Heart left ventricle (tissue), 16 donors: ENCODE data around the gene FCRL1. TPM values are rescaled to one million over a fixed set of nuclear protein-coding genes. Genes with fewer than 3 reads are reported as not detected.

Source experiments
- ATAC-seq, 4 donors: fragments of 200-7000 bp; cut with Tn5 transposase; one replicate each; pipeline ENCODE4 v1.9.1; 2020 to 2022; ENCODE audit warnings: moderate library complexity in 4 of 4, mild to moderate bottlenecking in 3 of 4, moderate number of reproducible peaks in 1 of 4
- DNase-seq, 5 donors: peaks; one replicate each; pipeline ENCODE4 v3.0.0-alpha.2; 2020
- H3K27ac ChIP-seq, 12 donors: fragments of 200-600 bp; sonication (generic) in 4 of 12; one replicate each; pipeline versions ENCODE4 v1.5.0 to v1.8.0; 2016 to 2022; ENCODE audit warnings: mild to moderate bottlenecking in 2 of 12
- H3K27me3 ChIP-seq, 9 donors: fragments of 200-600 bp; sonication (generic) in 2 of 9; one replicate each; pipeline versions ENCODE4 v1.5.1 to v1.8.0; 2016 to 2022; ENCODE audit warnings: mild to moderate bottlenecking in 3 of 9
- H3K36me3 ChIP-seq, 9 donors: fragments of 200-600 bp; sonication (generic) in 2 of 9; one replicate each; pipeline versions ENCODE4 v1.5.0 to v1.8.0; 2018 to 2022; ENCODE audit warnings: mild to moderate bottlenecking in 2 of 9
- H3K4me1 ChIP-seq, 12 donors: fragments of 200-600 bp; sonication (generic) in 4 of 12; one replicate each; pipeline versions ENCODE4 v1.5.0 to v1.8.0; 2016 to 2022; ENCODE audit warnings: mild to moderate bottlenecking in 3 of 12
- H3K4me3 ChIP-seq, 12 donors: fragments of 200-600 bp; sonication (generic) in 4 of 12; one replicate each; pipeline versions ENCODE4 v1.5.0 to v1.8.0; 2017 to 2022; ENCODE audit warnings: mild to moderate bottlenecking in 9 of 12, moderate library complexity in 4 of 12
- H3K9me3 ChIP-seq, 12 donors: fragments of 200-600 bp; sonication (generic) in 4 of 12; one replicate each; pipeline versions ENCODE4 v1.5.0 to v1.8.0; 2016 to 2022; ENCODE audit warnings: mild to moderate bottlenecking in 1 of 12
- CTCF ChIP-seq, 12 donors: fragments of 200-600 bp; sonication (generic) in 4 of 12; IDR thresholded peaks; one replicate each; pipeline versions ENCODE4 v1.5.0 to v1.8.0; 2018 to 2022; ENCODE audit warnings: antibody characterized with exemption in 12 of 12, mild to moderate bottlenecking in 5 of 12
- POLR2A ChIP-seq, 2 donors: fragments of 450-650 bp; IDR thresholded peaks; one replicate each; pipeline ENCODE4 v1.6.1; 2017; ENCODE audit warnings: antibody characterized with exemption in 2 of 2, mild to moderate bottlenecking in 2 of 2, moderate library complexity in 2 of 2
- WGBS, 4 donors: extraction: QIAGEN DNeasy Blood & Tissue Kit in 2 of 4; methylation state at CpG; one replicate each; pipeline versions ENCODE4 v1.1.5 to v1.1.7; 2013 to 2018; 5-methylcytosine and 5-hydroxymethylcytosine counted together
- intact Hi-C, 10 donors: fragments of 100-400 bp; cut with DNase I; formaldehyde crosslinking; loops; one replicate each; pipeline versions ENCODE4 v1.11.1 to v1.14.2; 2022
- polyA plus RNA-seq, 2 donors: library from polyadenylated mRNA; stranded (reverse); fragments of 200-250 nt; gene quantifications; one replicate each; pipeline ENCODE4 v1.2.3, GENCODE V29; 2013
- total RNA-seq, 9 donors: library from RNA; depleted of rRNA in 2 of 9; stranded (reverse); fragments of >200 nt in 2 of 9; fragmentation: NEBNext Ultra II Directional in 3 of 9; extraction: Animal tissue kit (Norgen Biotek cat#: 25700) in 3 of 9; gene quantifications; one replicate each; pipeline versions ENCODE4 v1.1.0 to v1.2.4, GENCODE V29; 2016 to 2023
- donor health status: ischemic (EF 13 %, LVEDD 7.1; RV severe dilation, severe dysfunction).
- donor health status: healthy with polysubstance abuse.
- donor health status: DM: no; HTN: yes; CAD: no.
- donor health status: DM: no; HTN: no; CAD: no.
- donor health status: ischemic (EF 25% LVEDD 6.9; RV normal size, moderate dysfunction).
- donor health status: ischemic (EF 25% LVEDD 5.7; RV mildly dilated, moderate dysfunction).
- donor health status: healthy.
- donor health status: DM: yes; HTN: yes; CAD: no.
- donor health status: ischemic (EF 35%, LVEDD 5.7; RV mildly dilated, moderate dysfunction).
- donor health status: nonischemic (EF 11% LVEDD 7.7; RV severe dilation, severe dysfunction).
- donor health status: DM: yes; HTN: yes; CAD: no.
- donor health status: PGD.
- donor health status: ischemic (EF 29% LVEDD 5.4; RV normal size, mild dysfunction).
- donor health status: nonischemic (EF 23%, LVEDD 6.1; RV moderate dilation, normal function).

FCRL1 gene
- total and polyA plus RNA-seq, 11 donors: 0.04 to 0.35 TPM; not detected in 9

- Histone ChIP-seq H3K27ac (no peak within 1 kb of the TSS), H3K27me3 (peaks cover 0 to 7% (median 0%) of the 10 kb centered on the region in 9 donors), H3K4me3 (no peak within 1 kb of the TSS), H3K9me3 (no peaks in the 10 kb centered on the region), H3K36me3 (no peaks in the 10 kb centered on the region), H3K4me1 (peaks cover 0 to 23% (median 0%) of the 10 kb centered on the region in 12 donors)
- no peak for DNase-seq
- intact Hi-C loops: no loop called here
- TF ChIP-seq POLR2A (IDR thresholded peaks at IDR 0.05): no peak
- TF ChIP-seq CTCF (IDR thresholded peaks at IDR 0.05): no peak
- no peak for ATAC-seq
- 41 to 68% (median 45%) methylated on average over 3 of the region's 3 CpGs for WGBS, 4 donors
Observed at GRCh38 chr1:157841708-157842107, 21.8 kb upstream of the FCRL1 start, which contains the start of gene CD5L. Gene CD5L, minus strand, starts transcription at chr1:157841808. Its CDS starts 107 bp downstream, at chr1:157841701.

- DNase-seq (no peak), ATAC-seq (no peak)
- Histone ChIP-seq H3K4me3 (no peak overlapping the region), H3K4me1 (peaks cover 0 to 12% (median 0%) of the 10 kb centered on the region in 12 donors), H3K36me3 (no peaks in the 10 kb centered on the region), H3K27ac (no peak overlapping the region), H3K27me3 (peaks cover 0 to 7% (median 0%) of the 10 kb centered on the region in 9 donors), H3K9me3 (no peaks in the 10 kb centered on the region)
- TF ChIP-seq CTCF (IDR thresholded peaks at IDR 0.05) (no peak), POLR2A (IDR thresholded peaks at IDR 0.05) (no peak)
- intact Hi-C loops: no loop called here
Observed at GRCh38 chr1:157838966-157839365, 19.0 kb upstream of the FCRL1 start.

- ATAC-seq (no peak), DNase-seq (no peak)
- intact Hi-C loops: no loop called here
- TF ChIP-seq CTCF (IDR thresholded peaks at IDR 0.05) (no peak), POLR2A (IDR thresholded peaks at IDR 0.05) (no peak)
- Histone ChIP-seq H3K9me3 (no peaks in the 10 kb centered on the region), H3K27ac (no peak overlapping the region), H3K27me3 (peaks cover 0 to 7% (median 0%) of the 10 kb centered on the region in 9 donors), H3K4me3 (no peak overlapping the region), H3K36me3 (no peaks in the 10 kb centered on the region), H3K4me1 (no peaks in the 10 kb centered on the region)
- 72 to 77% (median 73%) methylated on average over 11 to 12 of the region's 12 CpGs for WGBS, 4 donors
Observed at GRCh38 chr1:157834430-157834829, 14.5 kb upstream of the FCRL1 start.

GRCh38 chr1:157833145-157833544 is 13.2 kb upstream of the FCRL1 start:
- Histone ChIP-seq H3K4me3 (no peak overlapping the region), H3K27ac (no peak overlapping the region), H3K36me3 (no peaks in the 10 kb centered on the region), H3K9me3 (no peaks in the 10 kb centered on the region), H3K4me1 (no peaks in the 10 kb centered on the region), H3K27me3 (peaks cover 0 to 7% (median 0%) of the 10 kb centered on the region in 9 donors)
- intact Hi-C loops: no loop called here
- TF ChIP-seq CTCF (IDR thresholded peaks at IDR 0.05) (no peak), POLR2A (IDR thresholded peaks at IDR 0.05) (no peak)
- 75 to 81% (median 76%) methylated on average over 6 of the region's 6 CpGs for WGBS, 4 donors
- DNase-seq: no peak
- no peak for ATAC-seq
